HG03521 (cell line): ENCODE results near the gene ALDH1L1.

ENCODE experiments used
- ATAC-seq: cut with Tn5 transposase; IDR thresholded peaks from one replicate; pipeline ENCODE4 v1.9.1; 2021; ENCODE audit warnings: mild to moderate bottlenecking, moderate library complexity; ENCODE audit not compliant: unreplicated experiment

Gene ALDH1L1

DNA sequence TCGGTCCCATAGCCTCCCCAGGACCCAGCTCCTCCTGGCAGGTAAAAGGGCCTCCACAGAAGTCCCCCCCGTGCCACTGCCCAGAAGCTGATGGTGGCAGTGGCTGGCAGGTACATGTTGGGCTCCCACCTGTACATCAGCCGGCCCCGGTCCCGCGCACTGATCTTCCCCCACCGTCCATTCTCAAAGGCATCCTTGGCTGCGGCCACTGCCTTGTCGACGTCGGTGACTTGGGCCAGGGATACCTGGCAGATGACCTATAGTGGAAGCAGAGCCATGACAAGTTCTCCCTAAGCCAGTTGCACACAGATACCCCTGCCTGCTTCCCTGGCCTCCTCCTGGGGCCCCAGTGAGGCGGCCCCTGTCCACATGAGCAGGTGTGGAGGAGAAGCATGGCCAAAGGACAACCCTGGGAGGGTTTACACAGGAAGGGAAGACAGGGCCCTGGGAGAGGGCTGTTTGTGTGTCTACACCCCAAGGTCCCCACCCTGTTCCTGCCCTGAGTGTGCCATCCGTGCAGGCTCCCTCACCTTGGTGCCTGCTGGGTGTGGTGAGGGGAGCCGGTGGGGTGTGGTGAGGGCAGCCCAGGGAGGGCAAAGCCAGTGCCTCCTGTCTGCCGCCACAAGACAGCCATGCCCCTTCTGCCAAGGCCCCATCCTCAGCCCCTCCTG, 44.8 kb downstream of the ALDH1L1 start:
- no peak for ATAC-seq

DNA sequence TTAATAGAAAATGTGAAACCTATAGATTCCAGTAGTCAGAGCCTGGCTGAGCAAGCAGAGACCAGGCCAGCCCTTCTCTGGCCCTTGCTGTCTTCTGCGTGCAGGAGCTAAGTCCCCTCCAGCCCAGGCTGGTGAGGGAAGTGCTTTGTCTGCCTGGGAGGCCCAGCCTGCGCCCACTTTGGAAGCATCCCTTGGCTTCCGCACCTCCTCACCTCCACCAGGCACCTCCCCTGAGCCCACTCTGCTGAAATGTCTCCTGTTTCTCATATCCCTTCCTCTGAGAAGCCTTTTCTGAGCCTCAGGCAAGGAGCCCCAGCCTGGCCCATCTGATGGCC, 45.3 kb downstream of the ALDH1L1 start:
- no peak for ATAC-seq

DNA sequence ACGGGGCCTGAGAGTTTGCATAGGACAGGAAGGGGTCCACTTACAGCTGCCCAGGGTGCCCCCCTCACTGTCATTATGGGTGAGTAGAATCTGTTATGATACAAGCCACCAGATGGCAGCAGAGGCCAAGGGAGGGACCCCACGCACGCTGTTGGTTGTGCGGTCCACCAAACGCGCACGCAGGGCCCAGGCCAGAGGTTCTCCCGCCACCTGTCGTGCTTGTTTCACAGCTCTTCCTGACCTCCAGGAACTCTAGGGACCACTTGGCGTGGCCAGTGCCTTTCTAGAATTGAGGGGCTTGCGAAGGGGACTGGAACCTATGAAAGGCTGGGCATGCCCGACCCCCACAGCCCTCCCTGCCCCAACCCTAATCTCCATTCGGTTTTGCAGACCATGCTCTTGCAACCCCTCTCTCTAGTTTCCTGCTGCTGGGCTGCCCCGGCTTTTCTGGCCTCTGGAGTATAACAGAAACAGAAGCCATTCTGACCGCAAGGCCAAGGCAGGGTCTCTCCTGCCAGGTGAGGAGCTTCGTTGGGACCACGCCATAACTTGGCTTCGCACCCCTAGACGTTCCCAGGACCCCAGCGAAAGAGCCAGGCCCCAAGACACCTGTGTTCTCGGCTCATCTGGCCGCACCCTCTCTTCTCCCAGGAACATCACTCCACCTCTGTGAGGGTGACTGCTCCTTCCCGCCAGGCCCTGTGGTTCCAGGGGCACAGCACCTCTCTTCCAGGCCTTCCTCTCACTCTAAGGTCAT, 46.0 kb downstream of the ALDH1L1 start:
- no peak for ATAC-seq

DNA sequence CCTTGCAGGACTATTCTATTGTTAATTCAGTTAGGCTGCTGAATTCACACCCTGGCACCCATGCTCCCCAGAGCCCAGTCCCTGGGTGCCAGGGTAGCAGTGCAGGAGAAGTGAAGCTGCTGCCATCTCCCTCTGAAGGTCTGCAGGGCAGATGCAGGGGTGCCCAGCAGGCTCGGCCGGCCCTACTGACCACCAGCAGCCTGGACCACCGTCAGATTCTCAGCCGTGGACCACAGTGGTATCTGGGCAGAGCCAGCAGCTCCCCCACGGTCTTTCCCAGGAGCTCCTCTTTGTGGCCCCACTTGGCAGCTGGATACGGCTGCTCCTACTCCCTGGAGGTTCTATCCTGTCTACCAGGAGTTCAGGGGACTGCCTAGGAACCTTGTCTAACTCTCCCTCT, 46.8 kb downstream of the ALDH1L1 start:
- no peak for ATAC-seq

DNA sequence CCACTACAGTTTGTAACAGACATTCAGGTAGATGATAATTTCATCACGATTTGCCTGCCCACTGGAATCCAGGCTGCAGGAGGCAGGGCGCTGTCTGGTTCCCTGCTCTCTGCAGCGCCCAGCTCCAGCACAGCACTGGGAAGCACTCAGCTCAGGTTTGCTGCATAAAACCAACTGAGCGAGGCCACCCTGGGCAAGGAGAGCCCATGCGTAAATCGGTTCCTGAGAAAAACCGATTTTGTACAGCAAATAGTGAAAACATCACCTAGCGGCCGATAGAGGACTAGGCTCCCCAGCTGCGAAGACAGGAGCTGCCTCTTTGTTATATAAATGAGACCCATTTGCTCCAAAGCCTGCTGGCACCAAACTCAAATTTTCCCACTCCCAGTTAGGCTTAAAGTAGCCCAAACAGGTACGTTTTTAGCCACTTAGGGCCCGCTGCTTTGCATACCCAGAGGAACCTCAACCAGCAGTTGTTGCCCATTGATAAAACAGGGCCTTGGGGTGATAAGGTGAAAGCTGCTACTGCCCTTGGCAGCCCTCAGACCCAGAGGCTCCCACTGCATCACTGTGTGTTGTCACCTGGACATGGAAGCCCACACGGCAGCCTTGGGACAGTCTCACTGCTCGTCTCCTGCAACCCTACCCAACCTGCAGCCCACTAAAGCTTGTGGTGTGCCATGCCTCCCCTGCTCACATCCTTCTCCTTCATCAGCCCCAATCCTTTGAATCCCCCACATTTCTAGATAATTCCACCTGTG, 47.5 kb downstream of the ALDH1L1 start:
- no peak for ATAC-seq

DNA sequence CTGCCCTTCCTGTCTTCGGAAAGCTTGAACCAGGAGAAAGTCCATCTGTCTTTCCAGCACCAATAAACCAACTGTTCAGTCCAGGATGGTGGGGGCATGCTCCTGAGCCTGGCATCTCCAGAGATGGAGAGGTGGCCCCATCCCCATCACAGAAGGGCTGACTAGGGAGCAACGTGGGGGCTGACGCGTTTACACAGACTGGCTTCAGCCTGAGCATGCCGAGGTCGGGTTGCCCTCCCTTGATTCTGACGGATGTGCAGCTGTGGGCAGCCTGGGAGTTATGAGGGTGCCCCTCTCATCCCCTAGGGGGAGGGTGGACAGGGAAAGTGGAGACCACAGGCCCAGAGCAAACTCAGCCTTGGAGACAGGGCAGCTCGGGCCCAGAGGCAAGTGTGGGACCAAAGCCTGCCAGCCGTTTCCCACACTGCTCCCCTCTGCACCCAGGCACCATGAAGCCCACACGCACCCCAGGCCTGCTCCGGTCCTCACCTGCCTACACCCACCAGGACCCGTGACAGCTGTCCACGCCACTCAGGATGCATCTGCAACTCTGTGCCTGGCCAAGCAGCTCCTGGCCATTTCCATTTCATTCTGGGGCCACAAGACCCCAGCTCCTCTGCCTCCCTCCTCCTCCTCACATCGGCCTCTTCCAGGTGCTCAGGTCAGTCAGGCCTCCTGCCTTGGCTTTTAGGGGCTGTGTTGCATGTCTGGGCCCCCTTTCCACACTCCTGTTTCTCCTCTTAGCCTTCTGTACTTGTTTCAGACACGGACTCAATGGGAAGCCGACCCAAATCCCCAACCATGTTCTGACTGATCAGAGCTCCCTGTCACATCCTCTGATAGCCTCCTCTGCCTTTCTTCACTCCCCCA, 48.3 kb downstream of the ALDH1L1 start:
- ATAC-seq: no peak

DNA sequence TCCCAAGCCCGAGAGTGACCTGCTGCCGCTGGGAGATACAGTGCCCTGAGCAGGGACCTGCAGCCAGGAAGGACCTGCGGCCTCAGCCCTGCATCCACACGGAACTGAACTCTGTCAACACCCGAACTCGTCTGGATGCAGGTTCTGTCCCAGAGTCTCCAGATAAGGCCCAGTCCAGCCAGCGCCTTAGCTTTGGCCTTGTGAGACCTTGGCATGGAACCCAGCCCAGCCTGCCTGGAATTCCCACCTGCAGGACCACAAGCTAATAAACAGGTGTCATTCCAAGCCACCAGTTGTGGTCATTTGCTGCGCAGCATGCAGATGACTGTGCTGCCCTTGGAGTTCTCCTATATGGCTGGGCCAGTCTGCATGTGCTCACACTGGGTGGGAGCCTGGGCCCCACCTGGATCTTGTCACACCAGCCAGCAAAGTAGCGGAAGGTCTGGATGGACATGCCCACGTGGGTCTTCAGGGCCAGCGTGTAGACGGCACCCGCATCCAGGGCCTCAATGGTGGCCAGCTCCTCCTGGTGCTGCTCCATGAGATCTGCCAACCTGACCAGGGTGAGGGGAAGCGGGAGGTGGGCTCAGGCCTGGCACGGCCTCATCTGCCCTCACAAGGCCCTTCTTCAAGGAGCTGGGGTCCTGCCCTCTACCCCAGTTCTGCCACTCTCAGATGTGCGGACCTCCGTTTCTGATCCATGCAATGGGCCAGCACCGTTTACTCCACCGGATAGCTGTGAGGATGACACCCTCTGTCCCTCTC, 49.2 kb downstream of the ALDH1L1 start:
- no peak for ATAC-seq

DNA sequence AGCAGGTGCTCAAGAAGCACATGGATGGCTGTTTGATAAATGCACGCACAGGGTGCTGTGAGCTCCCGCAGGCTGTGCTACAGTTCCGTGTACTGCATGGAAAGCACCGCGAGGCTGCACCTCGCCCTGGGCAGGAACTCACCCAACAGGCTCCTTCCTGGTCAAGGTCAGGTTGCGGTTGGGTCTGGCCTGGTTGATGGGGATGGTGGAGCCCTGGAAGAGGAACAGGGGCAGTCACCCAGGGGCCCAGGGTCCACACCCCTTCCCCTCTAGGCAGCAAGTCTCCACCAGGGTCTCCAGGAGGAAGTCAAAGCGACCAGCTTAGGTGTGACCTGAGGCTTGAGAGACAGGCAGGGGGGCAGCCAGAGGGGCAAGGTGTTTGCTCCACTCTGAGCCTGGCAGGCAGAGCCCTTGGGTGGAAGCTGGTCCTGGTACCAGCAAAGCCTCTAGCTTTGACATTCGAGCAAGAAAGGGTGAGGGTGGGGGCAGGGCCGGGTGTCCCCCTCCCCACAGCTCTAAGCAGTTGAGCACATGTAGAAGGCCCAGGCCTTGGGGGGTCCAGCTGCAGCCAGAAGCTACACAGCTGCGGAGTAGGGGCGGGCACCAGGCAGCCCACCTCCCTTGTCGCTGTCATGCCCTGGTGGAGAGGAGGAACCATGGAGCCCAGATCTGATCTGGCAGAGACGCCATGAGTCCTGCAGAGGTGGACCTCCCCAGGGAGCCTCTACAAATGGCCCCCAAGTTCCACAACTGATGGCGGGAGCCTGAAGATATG, 50.1 kb downstream of the ALDH1L1 start:
- no peak for ATAC-seq

DNA sequence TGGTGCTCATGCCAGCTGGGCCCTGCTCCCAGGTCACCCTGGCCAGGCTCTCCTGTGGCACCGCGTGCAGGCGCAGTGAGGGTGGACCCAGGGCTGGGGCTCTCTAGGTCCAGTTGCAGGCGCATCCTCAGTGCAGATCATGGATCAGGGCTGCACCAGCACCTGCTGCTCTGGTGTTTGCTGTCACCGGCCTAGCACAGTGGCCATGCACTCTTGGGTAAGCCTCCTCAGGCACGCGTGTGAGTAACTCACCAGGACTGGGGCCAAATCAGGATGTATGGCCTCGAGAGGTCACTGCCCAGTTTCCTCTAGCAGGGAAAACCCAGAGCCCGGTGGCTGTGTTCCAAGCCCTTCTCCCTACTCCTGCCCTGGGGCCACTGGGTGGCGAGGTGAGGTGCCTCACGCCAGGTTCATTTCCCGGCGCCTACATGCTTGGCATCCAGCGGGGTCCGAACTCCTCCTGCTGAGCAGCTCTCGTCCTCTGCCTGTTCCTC, 50.9 kb downstream of the ALDH1L1 start:
- ATAC-seq: no peak

DNA sequence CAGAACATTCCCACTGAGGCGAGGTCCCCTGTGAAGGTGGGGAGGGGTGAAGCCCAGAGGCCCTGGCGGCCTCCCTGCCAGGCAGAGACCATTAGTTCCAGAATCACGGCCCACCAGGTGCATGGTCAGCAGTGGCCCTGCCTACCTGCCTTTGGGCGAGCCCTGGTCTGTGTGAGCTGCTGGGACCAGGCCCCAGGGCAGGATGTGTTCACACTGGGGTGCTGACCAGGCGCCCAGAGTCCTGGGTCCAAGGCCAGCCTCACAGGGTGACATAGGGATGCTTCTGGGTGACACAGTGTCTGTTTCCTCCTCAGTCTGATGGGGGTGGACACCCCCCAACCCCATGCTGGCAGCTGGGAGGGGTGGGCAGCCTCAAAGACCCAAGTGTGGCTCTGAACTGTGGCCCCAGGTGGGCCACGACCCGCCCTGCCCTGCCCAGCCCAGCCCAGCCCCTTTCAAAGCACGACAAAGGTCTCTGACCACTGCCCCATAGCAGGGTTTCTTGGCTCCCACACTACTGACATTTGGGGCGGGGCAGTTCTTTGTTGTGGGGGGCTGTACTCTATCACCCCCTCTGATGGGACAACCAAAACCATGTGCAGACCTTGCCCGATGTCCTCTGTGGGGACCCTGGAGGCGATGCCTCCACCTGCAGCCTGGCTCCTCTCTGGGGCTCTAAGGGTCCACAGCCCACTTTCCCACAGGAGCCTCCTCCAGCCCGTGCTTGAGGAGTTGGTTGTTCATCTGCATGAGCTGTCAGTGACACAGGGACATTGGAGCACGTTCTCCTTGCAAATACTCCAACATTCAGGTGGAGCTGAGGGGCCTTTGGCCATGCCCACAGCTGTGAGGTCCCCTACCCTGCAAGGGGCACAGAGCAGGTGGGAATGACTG, 51.6 kb downstream of the ALDH1L1 start:
- ATAC-seq: no peak

DNA sequence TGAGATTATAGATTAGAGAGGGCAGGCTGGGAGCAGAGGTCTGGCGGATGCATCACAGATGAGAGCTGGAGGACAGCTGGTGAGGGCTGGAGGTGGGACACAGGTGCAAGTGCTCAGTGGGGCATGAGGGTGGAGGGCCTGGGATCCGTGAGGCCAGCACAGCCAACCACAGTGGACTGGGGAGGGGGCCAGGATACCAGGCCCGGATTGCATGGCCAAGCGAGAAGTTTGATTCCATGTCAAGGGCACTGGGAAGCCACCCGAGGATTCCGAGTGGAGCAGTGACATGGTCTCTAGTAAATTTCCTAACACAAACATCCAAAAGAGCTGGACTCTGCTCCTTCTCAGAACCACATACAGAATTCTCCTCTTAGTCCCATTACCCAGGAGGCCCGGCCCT, 52.5 kb downstream of the ALDH1L1 start:
- ATAC-seq: no peak

DNA sequence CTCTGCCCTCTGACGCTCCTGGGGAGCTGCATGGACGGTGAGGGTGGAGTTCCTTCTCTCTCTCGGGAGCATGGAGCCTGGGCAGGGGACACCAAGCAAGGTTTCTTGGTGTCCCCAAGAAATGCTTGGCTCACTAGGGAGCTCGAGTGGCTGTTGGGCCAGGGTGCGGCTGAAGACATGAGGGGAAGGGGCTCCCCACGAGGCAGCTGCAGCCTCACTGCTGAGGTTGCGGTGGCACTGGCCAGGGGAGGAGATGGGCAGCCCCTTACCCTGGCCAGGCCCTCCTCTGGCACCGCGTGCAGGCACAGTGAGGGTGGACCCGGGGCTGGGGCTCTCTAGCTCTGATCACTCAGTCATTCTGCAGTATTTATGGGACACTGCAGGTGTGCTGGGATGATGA, 52.9 kb downstream of the ALDH1L1 start:
- ATAC-seq: no peak

DNA sequence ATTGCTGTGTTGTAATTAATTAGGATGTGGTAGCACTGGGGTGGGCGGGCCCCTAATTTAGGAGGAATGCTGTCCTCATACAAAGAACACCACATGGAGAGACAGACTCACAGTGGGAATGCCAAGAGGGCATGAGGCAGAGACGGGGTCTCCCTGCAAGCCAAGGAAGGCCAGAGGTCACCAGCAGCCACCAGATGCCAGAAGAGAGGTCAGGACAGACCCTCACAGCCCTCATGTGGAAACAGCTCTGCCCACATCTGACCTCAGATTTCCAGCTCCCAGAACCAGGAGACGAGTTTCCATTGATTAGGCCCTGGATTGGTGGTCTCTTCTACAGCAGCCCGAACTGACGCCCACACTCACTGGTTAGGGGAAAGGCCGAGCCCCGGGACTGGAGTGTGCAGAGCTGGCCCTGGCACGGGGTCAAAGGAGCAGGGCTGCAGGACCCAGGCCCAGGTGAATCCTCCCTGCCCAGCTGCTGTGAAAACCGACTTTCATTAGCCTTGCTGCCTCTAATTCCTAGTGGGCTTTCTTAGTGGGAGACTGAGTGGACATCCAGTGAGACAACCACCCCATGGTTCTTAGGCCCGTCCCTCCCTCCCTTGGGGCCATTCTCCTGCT, 53.5 kb downstream of the ALDH1L1 start:
- ATAC-seq: no peak

DNA sequence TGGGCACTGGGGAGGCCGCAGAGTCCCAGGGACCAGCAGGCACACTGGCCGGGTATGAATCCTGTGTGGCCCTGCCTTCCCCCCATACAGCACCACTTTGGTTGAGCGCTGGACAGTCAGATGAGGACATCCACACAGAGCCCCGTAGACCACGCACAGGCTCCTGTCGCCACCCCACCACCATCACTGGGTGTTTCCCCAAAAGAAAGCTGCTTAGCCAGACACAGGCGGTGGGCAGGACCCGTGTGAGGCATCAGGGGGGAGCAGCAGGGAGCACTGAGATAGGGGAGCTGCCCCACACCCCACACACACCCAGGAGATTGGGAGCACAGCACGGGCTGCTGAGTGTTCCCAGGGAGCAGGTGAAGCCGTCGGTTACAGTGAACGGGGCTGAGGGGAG, 54.1 kb downstream of the ALDH1L1 start:
- ATAC-seq: no peak

DNA sequence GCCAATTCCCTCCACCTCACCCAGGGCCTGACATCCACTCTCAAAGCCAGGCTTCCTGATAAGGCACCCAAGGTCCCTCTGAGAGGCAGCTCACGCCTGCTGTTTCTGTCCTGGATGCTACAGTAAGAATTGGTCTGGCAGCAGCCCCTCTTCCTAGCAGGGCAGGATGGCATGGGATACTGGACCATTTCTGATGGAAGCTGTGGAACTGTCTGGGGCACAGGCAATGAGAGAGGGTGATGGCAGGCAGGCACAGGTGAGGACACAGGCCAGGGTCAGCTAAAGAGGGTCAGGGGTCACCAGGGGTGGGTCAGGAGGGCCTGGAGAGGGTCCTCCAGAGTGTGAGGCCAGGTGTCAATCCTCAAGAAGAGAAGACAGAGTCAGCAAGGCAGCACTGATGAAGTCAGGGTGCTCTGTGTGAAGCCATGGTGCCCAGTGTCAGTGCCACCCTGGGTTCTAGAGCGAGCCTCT, 54.6 kb downstream of the ALDH1L1 start:
- ATAC-seq: no peak

DNA sequence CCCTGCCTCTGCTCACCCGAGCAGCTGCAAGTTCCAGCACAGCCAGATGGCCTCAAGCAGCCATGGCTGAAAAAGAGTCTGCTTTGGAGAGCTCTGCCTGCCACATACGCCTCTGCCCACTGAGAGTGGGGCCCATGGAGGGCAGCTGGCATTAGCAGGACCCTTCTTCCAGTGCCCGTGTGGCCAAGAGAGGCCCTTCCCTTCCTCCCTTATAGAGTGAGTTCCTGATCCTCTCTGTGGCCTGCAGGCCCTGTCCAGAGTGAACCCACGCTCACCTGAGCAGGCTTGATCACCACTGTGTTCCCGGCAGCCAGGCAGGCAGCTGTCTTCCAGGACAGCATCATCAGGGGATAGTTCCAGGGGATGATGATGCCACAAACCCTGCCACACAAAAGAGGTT, 55.0 kb downstream of the ALDH1L1 start:
- ATAC-seq: no peak

DNA sequence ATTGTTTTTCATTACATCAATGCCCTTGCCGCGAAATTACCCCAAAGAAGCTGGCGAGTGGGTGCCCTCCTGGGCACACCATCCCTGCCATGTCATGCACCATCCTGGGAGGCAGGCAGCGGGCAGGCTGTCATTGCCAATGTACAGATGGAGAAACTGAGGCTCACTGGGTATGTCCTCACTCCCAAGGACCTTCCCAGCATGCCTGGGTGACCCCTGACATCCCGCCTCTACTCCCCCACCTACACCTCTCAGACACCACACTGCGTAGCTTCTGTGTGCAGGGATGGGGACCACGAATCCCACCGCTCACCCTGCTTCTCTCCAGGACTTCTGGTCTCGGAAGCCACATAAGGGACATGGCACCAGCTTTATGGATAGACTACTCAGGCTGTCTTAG, 55.5 kb downstream of the ALDH1L1 start:
- ATAC-seq: no peak
